Measurements from ENCODE around the gene CNNM2. TPM values are rescaled to one million over a fixed set of nuclear protein-coding genes. Genes with fewer than 3 reads are reported as not detected.

CNNM2 gene
- total RNA-seq, 2 donors from 2014 or later, result 13.4 to 18.9 TPM

GRCh38 chr10:102945449-102945848, 27.4 kb downstream of the CNNM2 start:
- Histone ChIP-seq H3K9me3 (no peaks in the 10 kb centered on the region), H3K4me3 (no peak overlapping the region), H3K4me1 (replicated peaks) (no peaks in the 10 kb centered on the region), H3K27ac (no peak overlapping the region), H3K27me3 (replicated peaks; ENCODE audit: insufficient read depth) (no peaks in the 10 kb centered on the region), H3K36me3 (no peaks in the 10 kb centered on the region)
- TF ChIP-seq CTCF (IDR thresholded peaks at IDR 0.05) (no peak), POLR2AphosphoS5 (IDR thresholded peaks at IDR 0.05) (no peak), POLR2A (IDR thresholded peaks at IDR 0.05) (no peak)
- WGBS, result 83% methylated on average over 3 of the region's 3 CpGs
- intact Hi-C loops (cut with DNase I), result no loop called here
- DNase-seq (ENCODE audit: low spot score), result no peak

GRCh38 chr10:102945962-102946361, 27.9 kb downstream of the CNNM2 start:
- Histone ChIP-seq H3K4me1 (replicated peaks) (no peaks in the 10 kb centered on the region), H3K27me3 (replicated peaks; ENCODE audit: insufficient read depth) (no peaks in the 10 kb centered on the region), H3K36me3 (no peaks in the 10 kb centered on the region), H3K4me3 (no peak overlapping the region), H3K27ac (no peak overlapping the region), H3K9me3 (no peaks in the 10 kb centered on the region)
- TF ChIP-seq POLR2AphosphoS5 (IDR thresholded peaks at IDR 0.05), result no peak
- TF ChIP-seq POLR2A (IDR thresholded peaks at IDR 0.05), result no peak
- TF ChIP-seq CTCF (IDR thresholded peaks at IDR 0.05), result no peak
- intact Hi-C loops (cut with DNase I), result no loop called here
- DNase-seq (ENCODE audit: low spot score), result no peak
- 85% methylated on average over 2 of the region's 2 CpGs for WGBS

GRCh38 chr10:102946992-102947391, 28.9 kb downstream of the CNNM2 start:
- Histone ChIP-seq H3K4me1 (replicated peaks) (no peaks in the 10 kb centered on the region), H3K36me3 (no peaks in the 10 kb centered on the region), H3K27ac (no peak overlapping the region), H3K27me3 (replicated peaks; ENCODE audit: insufficient read depth) (no peaks in the 10 kb centered on the region), H3K4me3 (no peak overlapping the region), H3K9me3 (no peaks in the 10 kb centered on the region)
- TF ChIP-seq POLR2A (IDR thresholded peaks at IDR 0.05) (no peak), POLR2AphosphoS5 (IDR thresholded peaks at IDR 0.05) (no peak), CTCF (IDR thresholded peaks at IDR 0.05) (no peak)
- intact Hi-C loops (cut with DNase I), result no loop called here
- 60% methylated on average over 2 of the region's 2 CpGs for WGBS
- DNase-seq (ENCODE audit: low spot score), result no peak

GRCh38 chr10:102948176-102948575, 30.1 kb downstream of the CNNM2 start:
- TF ChIP-seq POLR2A (IDR thresholded peaks at IDR 0.05) (no peak), POLR2AphosphoS5 (IDR thresholded peaks at IDR 0.05) (no peak), CTCF (IDR thresholded peaks at IDR 0.05) (no peak)
- Histone ChIP-seq H3K4me1 (replicated peaks) (no peaks in the 10 kb centered on the region), H3K27me3 (replicated peaks; ENCODE audit: insufficient read depth) (no peaks in the 10 kb centered on the region), H3K27ac (no peak overlapping the region), H3K9me3 (no peaks in the 10 kb centered on the region), H3K36me3 (no peaks in the 10 kb centered on the region), H3K4me3 (no peak overlapping the region)
- intact Hi-C loops (cut with DNase I), result no loop called here
- WGBS, result 94% methylated on average over 4 of the region's 4 CpGs
- DNase-seq (ENCODE audit: low spot score), result no peak

GRCh38 chr10:102948786-102949185, 30.7 kb downstream of the CNNM2 start:
- H3K27me3 ChIP-seq (replicated peaks; ENCODE audit: insufficient read depth), result no peaks in the 10 kb centered on the region
- H3K27ac ChIP-seq, result no peak overlapping the region
- TF ChIP-seq POLR2A (IDR thresholded peaks at IDR 0.05), result no peak
- no peak for TF ChIP-seq CTCF (IDR thresholded peaks at IDR 0.05)
- TF ChIP-seq POLR2AphosphoS5 (IDR thresholded peaks at IDR 0.05), result no peak
- intact Hi-C loops (cut with DNase I), result no loop called here
- no peaks in the 10 kb centered on the region for H3K36me3 ChIP-seq
- DNase-seq (ENCODE audit: low spot score), result no peak
- H3K4me3 ChIP-seq, result no peak overlapping the region
- WGBS, result 98% methylated on average over 3 of the region's 3 CpGs
- no peaks in the 10 kb centered on the region for H3K4me1 ChIP-seq (replicated peaks)
- no peaks in the 10 kb centered on the region for H3K9me3 ChIP-seq

Data from prostate gland (tissue), 2 donors.